ENCODE measurements around the gene ELOVL3.

DNA sequence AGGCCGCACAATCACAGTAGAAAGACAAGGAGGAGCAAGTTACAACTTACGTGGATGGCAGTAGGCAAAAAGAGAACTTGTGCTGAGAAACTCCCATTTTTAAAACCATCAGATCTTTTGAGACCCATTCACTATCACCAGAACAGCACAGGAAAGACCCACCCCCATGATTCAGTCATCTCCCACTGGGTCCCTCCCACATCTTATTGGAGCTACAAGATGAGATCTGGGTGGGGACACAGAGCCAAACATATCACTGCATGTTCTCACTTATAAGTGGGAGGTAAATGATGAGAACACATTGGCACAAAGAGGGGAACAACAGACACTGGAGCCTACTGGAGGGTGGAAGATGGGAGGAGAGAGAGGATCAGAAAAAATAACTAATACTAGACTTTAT lies 41.5 kb upstream of the ELOVL3 start:
- TF ChIP-seq, protein P1, sequence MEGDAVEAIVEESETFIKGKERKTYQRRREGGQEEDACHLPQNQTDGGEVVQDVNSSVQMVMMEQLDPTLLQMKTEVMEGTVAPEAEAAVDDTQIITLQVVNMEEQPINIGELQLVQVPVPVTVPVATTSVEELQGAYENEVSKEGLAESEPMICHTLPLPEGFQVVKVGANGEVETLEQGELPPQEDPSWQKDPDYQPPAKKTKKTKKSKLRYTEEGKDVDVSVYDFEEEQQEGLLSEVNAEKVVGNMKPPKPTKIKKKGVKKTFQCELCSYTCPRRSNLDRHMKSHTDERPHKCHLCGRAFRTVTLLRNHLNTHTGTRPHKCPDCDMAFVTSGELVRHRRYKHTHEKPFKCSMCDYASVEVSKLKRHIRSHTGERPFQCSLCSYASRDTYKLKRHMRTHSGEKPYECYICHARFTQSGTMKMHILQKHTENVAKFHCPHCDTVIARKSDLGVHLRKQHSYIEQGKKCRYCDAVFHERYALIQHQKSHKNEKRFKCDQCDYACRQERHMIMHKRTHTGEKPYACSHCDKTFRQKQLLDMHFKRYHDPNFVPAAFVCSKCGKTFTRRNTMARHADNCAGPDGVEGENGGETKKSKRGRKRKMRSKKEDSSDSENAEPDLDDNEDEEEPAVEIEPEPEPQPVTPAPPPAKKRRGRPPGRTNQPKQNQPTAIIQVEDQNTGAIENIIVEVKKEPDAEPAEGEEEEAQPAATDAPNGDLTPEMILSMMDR (IDR thresholded peaks at IDR 0.05; ENCODE audit: low read depth, low read length) = no peak
- no peak for TF ChIP-seq EZH2phosphoT487 (IDR thresholded peaks at IDR 0.05; ENCODE audit: low read depth)

Data from OCI-LY3 (cell line).